ENCODE data around the gene SH3RF3. TPM values are rescaled to one million over a fixed set of nuclear protein-coding genes. Genes with fewer than 3 reads are reported as not detected.

The SH3RF3 gene
- total and polyA plus RNA-seq, 2 donors (not counting 1 experiment from before 2014, with no cell fraction given) = 8.3 to 10.1 TPM

GRCh38 chr2:109102588-109103233 lies 26.3 kb upstream of the SH3RF3 start:
- Histone ChIP-seq H2AFZ (ENCODE audit: low read length) (no peak overlapping the region), H3K4me1 (ENCODE audit: control insufficient read depth, extremely low read depth, insufficient read depth, low read length) (no peaks in the 10 kb centered on the region), H4K20me1 (ENCODE audit: control insufficient read depth, extremely low read depth, insufficient read depth, low read length) (no peaks in the 10 kb centered on the region), H3K36me3 (ENCODE audit: control insufficient read depth, insufficient read depth, low read length) (no peaks in the 10 kb centered on the region), H3K27me3 (ENCODE audit: control insufficient read depth, insufficient read depth, low read length) (peaks cover 12% of the 10 kb centered on the region), H3K4me2 (ENCODE audit: extremely low read depth, insufficient read depth, low read length) (no peak overlapping the region), H3K4me3 (replicated peaks in 1 of 4; ENCODE audit: control extremely low read depth in 1 of 4, insufficient read depth in 1 of 4, low read depth in 3 of 4, low read length in 4 of 4) (no peak overlapping the region), H3K27ac (ENCODE audit: insufficient read depth, low read length) (no peak overlapping the region), H3K9me3 (ENCODE audit: control insufficient read depth, insufficient read depth, low read depth, low read length) (no peaks in the 10 kb centered on the region), H3K79me2 (ENCODE audit: control insufficient read depth, insufficient read depth, low read length) (no peaks in the 10 kb centered on the region), H3K9ac (ENCODE audit: insufficient read depth, low read length) (no peak overlapping the region)
- peak in 1 of 2 donors; percentile 7 for TF ChIP-seq CTCF (conservative IDR thresholded peaks at IDR 0.05 in 1 of 2, IDR thresholded peaks at IDR 0.05 in 1 of 2; ENCODE audit: low read depth in 1 of 2, low read length in 2 of 2)
- no peak for TF ChIP-seq EZH2 (IDR thresholded peaks at IDR 0.05; ENCODE audit: low read length, missing control alignments)
- no peak for DNase-seq (ENCODE audit: low read depth in 2 of 2)

- Histone ChIP-seq H3K4me2 (ENCODE audit: extremely low read depth, insufficient read depth, low read length) (no peak overlapping the region), H2AFZ (ENCODE audit: low read length) (no peak overlapping the region), H3K79me2 (ENCODE audit: control insufficient read depth, insufficient read depth, low read length) (no peaks in the 10 kb centered on the region), H3K36me3 (ENCODE audit: control insufficient read depth, insufficient read depth, low read length) (no peaks in the 10 kb centered on the region), H3K27ac (ENCODE audit: insufficient read depth, low read length) (no peak overlapping the region), H3K9me3 (ENCODE audit: control insufficient read depth, insufficient read depth, low read depth, low read length) (no peaks in the 10 kb centered on the region), H4K20me1 (ENCODE audit: control insufficient read depth, extremely low read depth, insufficient read depth, low read length) (no peaks in the 10 kb centered on the region), H3K4me3 (replicated peaks in 1 of 4; ENCODE audit: control extremely low read depth in 1 of 4, insufficient read depth in 1 of 4, low read depth in 3 of 4, low read length in 4 of 4) (no peak overlapping the region), H3K4me1 (ENCODE audit: control insufficient read depth, extremely low read depth, insufficient read depth, low read length) (no peaks in the 10 kb centered on the region), H3K27me3 (ENCODE audit: control insufficient read depth, insufficient read depth, low read length) (peaks cover 10% of the 10 kb centered on the region), H3K9ac (ENCODE audit: insufficient read depth, low read length) (no peak overlapping the region)
- DNase-seq (ENCODE audit: low read depth in 2 of 2) = no peak
- TF ChIP-seq EZH2 (IDR thresholded peaks at IDR 0.05; ENCODE audit: low read length, missing control alignments) (no peak), CTCF (conservative IDR thresholded peaks at IDR 0.05 in 1 of 2, IDR thresholded peaks at IDR 0.05 in 1 of 2; ENCODE audit: low read depth in 1 of 2, low read length in 2 of 2) (no peak)
Observed at GRCh38 chr2:109105113-109105512, 23.9 kb upstream of the SH3RF3 start.

GRCh38 chr2:109108740-109109139 lies 20.3 kb upstream of the SH3RF3 start:
- Histone ChIP-seq H4K20me1 (ENCODE audit: control insufficient read depth, extremely low read depth, insufficient read depth, low read length) (no peaks in the 10 kb centered on the region), H3K36me3 (ENCODE audit: control insufficient read depth, insufficient read depth, low read length) (no peaks in the 10 kb centered on the region), H3K27ac (ENCODE audit: insufficient read depth, low read length) (no peak overlapping the region), H2AFZ (ENCODE audit: low read length) (no peak overlapping the region), H3K4me1 (ENCODE audit: control insufficient read depth, extremely low read depth, insufficient read depth, low read length) (no peaks in the 10 kb centered on the region), H3K79me2 (ENCODE audit: control insufficient read depth, insufficient read depth, low read length) (no peaks in the 10 kb centered on the region), H3K9me3 (ENCODE audit: control insufficient read depth, insufficient read depth, low read depth, low read length) (no peaks in the 10 kb centered on the region), H3K9ac (ENCODE audit: insufficient read depth, low read length) (no peak overlapping the region), H3K4me3 (replicated peaks in 1 of 4; ENCODE audit: control extremely low read depth in 1 of 4, insufficient read depth in 1 of 4, low read depth in 3 of 4, low read length in 4 of 4) (no peak overlapping the region), H3K4me2 (ENCODE audit: extremely low read depth, insufficient read depth, low read length) (no peak overlapping the region), H3K27me3 (ENCODE audit: control insufficient read depth, insufficient read depth, low read length) (peaks cover 5% of the 10 kb centered on the region)
- no peak for DNase-seq (ENCODE audit: low read depth in 2 of 2)
- TF ChIP-seq EZH2 (IDR thresholded peaks at IDR 0.05; ENCODE audit: low read length, missing control alignments) (no peak), CTCF (conservative IDR thresholded peaks at IDR 0.05 in 1 of 2, IDR thresholded peaks at IDR 0.05 in 1 of 2; ENCODE audit: low read depth in 1 of 2, low read length in 2 of 2) (no peak)

Measured in fibroblast of lung (primary cell).